ELR (cell line): ENCODE data around the gene CENPU.
"Not testable (repeated sequence)": the region's sequence is repeated elsewhere in the genome, so short reads cannot be mapped to it uniquely, and the experiment has no call there.

Experiments
- DNase-seq: peaks from one replicate; pipeline ENCODE4 v3.0.0-alpha.2; 2015; ENCODE audit warnings: low read depth

Gene CENPU

GRCh38 chr4:184733654-184734524 lies at the start of gene CENPU:
Gene CENPU, minus strand, starts transcription at chr4:184734096. Its CDS starts 34 bp downstream, at chr4:184734062.
- peak; percentile 97 for DNase-seq

- DNase-seq, result no peak
These were observed 49.0 kb upstream of the CENPU start for GRCh38 chr4:184782731-184783373.

- not testable (repeated sequence) for DNase-seq
These were observed 45.3 kb upstream of the CENPU start for GRCh38 chr4:184779160-184779559.

- no peak for DNase-seq
These were observed 44.4 kb upstream of the CENPU start for GRCh38 chr4:184778325-184778724.

- DNase-seq, result no peak
These were observed 42.9 kb upstream of the CENPU start for GRCh38 chr4:184776821-184777220.

- no peak for DNase-seq
These were observed 42.1 kb upstream of the CENPU start for GRCh38 chr4:184775854-184776555.

GRCh38 chr4:184774152-184774551 lies 40.3 kb upstream of the CENPU start:
- DNase-seq, result no peak

- no peak for DNase-seq
These were observed 37.5 kb upstream of the CENPU start for GRCh38 chr4:184771416-184771815.

- no peak for DNase-seq
These were observed 35.4 kb upstream of the CENPU start for GRCh38 chr4:184769141-184769765.

GRCh38 chr4:184768296-184768695 lies 34.4 kb upstream of the CENPU start:
- no peak for DNase-seq

GRCh38 chr4:184766446-184766845 lies 32.5 kb upstream of the CENPU start:
- no peak for DNase-seq

- no peak for DNase-seq
These were observed 31.8 kb upstream of the CENPU start for GRCh38 chr4:184765473-184766340.

GRCh38 chr4:184764601-184765000 lies 30.7 kb upstream of the CENPU start:
- DNase-seq, result no peak

GRCh38 chr4:184763150-184763780 lies 29.4 kb upstream of the CENPU start:
- no peak for DNase-seq

GRCh38 chr4:184762100-184762499 lies 28.2 kb upstream of the CENPU start:
- no peak for DNase-seq

- no peak for DNase-seq
These were observed 26.8 kb upstream of the CENPU start for GRCh38 chr4:184760681-184761080.

- no peak for DNase-seq
These were observed 23.9 kb upstream of the CENPU start for GRCh38 chr4:184757810-184758209.

- DNase-seq, result no peak
These were observed 22.5 kb upstream of the CENPU start for GRCh38 chr4:184756399-184756798.

GRCh38 chr4:184755278-184755677 lies 21.4 kb upstream of the CENPU start:
- DNase-seq, result peak; percentile 78

GRCh38 chr4:184752496-184753275 lies 18.8 kb upstream of the CENPU start:
- no peak for DNase-seq
